HG03103 (cell line): Measurements from ENCODE around the gene MBD4.
A peak's percentile ranks its signal among the peaks of the same experiment; 100 is the strongest.
"Not testable (repeated sequence)": the region's sequence is repeated elsewhere in the genome, so short reads cannot be mapped to it uniquely, and the experiment has no call there.

Source experiments
- ATAC-seq: cut with Tn5 transposase; IDR thresholded peaks from one replicate; pipeline ENCODE4 v1.9.1; 2021; ENCODE audit warnings: low read depth; ENCODE audit not compliant: unreplicated experiment

MBD4 gene

DNA sequence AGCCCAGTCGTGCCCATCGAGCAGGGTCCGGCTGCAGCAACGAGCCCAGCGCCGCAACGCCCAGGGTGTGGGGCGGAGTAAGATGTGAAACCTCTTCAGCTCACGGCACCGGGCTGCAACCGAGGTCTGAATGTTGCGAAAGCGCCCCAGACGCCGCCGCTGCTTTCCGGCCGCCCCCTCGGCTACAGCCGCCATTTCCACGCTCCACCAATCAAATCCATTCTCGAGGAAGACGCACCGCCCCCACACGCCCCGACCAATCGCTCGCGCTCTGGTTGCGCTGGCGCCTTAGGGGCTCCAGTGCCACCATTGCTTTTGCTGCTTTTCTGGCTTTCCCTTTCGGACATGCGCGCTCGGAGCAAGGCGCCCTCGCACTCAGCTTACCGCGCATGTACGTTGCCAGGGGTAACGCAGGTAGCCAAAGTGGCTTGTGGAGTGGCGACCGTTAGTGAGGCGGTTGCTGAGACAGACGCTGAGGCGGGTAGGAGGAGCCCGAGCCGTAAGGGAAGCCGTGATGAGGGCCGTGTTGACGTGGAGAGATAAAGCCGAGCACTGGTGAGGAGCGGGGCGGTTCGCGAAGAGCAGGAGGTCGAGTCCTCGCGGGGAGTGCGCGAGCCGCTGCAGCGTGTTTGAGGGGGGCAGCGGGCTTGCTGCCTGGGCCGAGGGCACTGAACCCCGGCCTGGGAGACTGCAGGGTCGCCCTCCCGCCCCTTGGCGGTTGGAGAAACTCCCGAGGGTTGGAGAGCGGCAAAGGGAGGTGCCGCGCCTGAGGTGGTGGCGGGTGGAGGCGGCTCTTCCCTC is at the start of gene MBD4, which contains the start of gene IFT122:
Gene MBD4, minus strand, starts transcription at position 132 of the 801 bp plus-strand sequence. Its CDS starts 115 bp downstream, at position 17.
Gene IFT122, plus strand, starts transcription at position 408 of the 801 bp plus-strand sequence. Its CDS starts 107 bp downstream, at position 515.
- peak; percentile 80 for ATAC-seq

DNA sequence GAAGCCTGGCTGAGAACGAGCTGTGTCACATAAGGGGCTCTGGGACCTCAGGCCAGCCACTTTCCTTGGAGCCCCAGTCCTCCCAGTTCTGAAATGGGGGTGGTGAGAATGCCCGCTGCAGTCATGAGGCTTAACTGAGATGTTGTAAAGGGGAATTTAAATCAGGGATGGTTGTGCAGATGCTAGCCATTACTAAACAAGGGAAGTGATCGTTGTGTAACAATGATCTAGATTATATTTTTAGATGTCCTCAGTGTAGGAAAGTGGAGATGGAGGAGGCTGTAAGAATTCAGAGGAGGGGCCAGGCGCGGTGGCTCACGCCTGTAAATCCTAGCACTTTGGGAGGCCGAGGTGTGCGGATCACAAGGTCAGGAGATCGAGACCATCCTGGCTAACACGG is 49.5 kb upstream of the MBD4 start:
- not testable (repeated sequence) for ATAC-seq

DNA sequence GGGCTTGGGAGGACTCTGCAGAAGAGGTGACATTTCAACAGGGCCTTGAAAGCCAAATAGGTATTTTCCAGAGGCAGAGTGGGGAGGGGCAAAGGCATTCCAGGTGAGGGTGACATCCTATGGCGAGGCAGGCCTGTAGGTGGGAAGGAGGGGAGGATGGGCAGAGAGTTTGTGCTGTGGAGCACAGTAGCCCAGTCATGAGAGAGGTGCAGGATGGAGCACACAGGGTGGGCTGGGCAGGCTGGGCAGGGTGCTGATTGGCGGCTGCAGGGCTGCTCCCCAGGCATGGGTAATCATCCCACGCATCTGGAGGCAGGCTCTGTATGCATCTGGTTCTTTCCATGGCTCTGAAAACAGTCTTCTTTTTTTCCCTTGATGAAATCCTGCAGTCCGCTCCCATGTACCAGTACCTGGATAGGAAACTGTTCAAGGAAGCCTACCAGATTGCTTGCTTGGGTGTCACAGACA is 48.2 kb upstream of the MBD4 start:
- ATAC-seq, result not testable (repeated sequence)

DNA sequence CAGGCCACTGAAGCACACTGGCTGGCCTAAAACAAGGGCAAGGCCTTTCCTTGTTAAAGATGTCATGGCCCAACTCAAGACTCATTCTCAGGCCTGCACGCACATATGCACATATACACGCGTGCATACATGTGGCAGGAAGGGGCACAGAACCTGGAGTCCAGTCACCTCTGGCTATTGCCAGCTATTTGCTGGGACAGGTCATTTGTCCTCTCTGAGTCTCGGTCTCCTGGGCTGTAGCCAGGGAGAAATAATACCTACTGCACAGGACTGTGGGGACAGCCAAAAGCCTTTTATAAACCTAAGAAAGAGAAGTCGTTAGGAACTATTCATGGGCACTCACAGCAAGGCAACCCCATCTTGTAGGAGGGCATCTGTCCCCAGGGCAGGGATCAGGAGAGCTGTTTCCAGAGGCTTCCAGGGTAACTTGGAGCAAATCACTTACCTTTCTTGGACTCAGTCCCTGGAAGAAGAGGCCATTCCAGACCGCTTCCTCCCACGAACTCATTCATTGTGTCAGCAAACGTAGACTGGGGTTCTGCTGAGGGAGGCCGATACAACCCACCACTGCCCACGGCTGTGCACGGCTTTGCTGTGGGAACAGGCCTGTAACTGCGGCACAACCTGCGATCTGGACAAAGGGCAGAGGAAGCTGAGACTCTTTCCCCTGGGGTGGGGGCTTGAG is 47.6 kb upstream of the MBD4 start:
- ATAC-seq, result no peak

DNA sequence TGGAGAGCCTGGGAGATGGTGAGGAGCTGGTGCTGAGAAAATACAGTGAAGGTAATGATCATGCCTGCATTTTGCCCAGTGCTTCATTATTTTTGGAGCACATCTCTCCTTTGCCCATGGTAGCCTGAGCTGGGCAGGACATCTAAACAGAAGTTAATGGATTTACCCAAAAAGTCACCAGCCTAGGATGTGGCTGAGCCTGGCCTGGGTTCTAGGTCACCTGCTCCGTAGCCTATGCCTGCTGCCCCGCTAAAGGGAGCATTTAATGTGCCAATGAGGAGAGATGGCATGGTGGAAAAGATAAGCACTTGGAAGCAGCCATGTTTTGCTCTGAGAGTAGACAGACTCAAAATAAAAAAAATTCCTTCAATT is 46.9 kb upstream of the MBD4 start:
- no peak for ATAC-seq

DNA sequence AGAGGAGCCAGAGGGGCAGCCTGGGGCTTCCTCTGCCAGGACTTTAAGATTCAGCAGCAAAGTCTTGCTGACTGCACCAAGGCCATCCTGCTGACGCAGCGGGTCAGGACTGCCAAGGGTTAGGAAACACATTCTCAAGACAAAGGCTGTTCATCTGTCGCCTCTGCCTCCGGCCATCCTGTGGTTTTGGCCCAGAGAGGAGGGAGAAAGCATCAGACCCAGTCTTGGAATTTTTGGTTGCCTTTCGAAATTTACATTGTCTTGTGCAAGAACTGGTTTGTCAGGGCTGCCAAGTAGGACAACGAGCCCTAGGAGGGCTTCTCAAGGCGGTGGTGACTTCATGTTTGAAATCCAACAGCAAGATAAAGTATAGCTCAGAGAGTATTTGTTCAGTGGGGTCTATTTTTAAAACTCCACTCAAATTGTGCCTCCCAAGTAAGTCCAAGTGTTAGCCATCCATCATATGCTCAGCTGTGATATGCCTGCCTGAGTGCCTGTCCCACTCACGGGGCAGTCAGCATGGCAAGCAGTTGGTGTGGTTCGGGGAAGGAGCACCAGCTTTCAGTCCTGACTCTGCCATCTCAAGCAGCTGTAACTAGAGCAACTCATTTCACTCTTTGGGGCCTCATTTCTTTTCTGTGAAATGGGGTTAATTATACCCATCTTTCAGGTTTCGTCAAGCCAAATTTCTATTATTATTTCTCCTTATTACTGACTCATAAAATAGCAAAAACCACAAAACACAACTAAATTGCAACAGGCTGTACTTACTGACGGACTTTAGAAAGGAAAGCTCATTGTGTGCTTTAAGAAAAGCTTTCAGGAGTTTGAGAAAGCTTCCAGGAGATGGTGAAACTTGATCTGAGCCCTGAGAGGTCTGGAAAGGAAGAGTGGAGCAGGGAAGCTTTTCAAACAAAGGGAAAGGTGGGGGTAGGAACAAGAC is 46.2 kb upstream of the MBD4 start:
- no peak for ATAC-seq

DNA sequence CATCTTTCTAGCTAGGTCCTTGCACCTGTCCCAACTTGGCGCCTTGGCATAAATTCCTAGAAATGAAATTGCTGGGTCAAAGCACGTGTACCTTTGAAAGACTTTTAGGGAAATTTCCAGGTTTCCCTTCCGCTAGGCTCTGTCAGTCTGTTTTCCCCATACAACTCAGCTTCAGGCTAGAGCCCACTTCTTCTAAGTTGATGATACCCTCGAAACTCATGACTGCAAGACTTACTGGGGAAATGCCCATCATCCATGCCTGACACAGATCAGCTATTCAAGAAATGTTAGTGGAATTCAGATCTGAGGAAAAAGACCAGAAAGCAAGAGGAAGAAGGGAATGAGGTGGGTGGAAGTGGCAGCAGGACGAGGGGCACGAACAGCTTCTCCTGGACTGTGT is 45.4 kb upstream of the MBD4 start:
- ATAC-seq, result not testable (repeated sequence)

DNA sequence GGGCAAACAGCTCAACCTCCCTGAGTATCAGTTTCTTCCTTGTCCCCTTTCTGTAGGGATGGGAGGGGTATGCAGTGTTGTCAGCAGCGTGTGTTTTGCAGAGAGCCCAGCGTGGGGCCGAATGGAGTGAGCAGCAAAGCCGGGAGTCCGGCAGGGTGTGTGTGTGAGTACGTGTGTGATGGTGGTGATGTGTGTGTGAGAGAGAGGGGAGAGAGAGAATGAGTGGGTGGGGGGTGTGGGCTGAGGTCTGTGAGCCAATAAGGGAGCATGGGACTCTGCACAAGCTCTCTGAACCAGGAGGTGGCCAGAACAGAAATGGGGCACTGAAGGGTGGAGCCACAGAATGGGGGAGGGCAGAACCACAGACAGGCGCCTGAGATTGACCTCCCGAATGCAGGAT is 44.1 kb upstream of the MBD4 start:
- no peak for ATAC-seq

DNA sequence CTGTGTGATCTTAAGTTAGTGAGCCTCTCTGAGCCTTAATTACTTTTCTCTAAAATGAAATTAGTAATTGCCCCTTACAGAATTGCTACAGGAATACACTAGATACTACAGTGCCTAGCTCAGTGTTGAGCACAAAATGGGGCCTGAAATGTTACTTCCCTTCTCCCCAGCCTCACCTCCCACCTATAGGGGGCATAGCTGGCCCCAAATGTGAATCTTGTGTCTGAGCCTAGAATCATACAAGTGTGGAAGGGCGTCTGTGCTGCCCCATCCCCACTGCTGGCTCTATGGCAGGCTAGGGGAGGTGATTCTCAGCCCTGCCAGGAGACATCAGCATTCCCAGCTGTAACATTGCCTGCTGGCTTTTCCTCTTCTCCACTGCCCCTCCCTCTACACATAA is 43.0 kb upstream of the MBD4 start:
- no peak for ATAC-seq

DNA sequence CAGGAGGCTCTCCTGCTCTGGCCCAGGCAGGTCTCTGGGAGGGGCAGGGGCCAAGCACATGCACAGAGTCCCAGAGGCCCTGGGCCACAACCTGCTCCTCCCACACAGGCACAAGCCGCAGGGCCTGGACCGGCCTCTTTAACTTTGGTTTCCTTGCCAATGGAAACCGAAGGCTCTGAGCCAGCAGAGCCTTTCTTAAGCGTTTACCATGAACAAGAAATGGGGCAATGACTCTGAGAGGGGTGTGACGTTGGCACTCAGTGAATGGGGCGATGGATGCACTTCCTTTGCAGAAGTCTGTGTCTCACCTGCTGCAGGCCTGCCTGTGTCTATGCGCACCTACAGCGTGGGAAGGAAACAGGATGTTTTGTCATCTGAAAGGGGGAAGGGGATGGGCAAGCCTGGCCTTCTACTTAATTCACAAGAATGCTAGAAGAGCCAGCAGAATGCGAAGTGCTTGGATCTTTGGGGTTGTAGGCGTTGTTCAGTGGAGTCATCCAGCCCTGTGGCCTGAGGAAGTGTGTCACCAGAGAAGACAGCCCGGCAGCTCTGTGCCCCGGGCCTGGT is 42.1 kb upstream of the MBD4 start:
- ATAC-seq, result no peak

DNA sequence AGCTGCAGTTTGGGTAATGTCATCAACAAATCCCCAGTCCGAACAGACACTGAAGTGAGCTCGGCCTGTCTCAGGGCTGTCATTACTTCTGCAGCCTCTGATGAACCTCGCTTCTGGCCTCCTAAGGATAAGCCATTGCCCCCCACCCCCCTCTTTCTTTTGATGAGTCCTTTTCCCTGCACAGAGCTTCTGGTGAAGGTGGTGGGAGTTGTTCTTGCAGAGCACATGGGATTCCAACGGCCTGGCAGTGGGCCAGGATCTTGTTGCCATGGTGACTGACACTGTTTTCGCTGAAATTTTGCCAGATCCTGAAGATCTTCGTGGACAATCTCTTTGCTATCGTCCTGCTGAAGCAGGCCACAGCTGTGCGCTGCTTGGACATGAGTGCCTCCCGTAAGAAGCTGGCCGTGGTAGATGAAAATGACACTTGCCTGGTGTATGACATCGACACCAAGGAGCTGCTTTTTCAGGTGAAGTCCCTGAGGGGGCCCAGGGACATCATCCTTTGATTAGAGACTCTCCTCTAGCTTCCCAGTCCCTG is 41.5 kb upstream of the MBD4 start:
- not testable (repeated sequence) for ATAC-seq

DNA sequence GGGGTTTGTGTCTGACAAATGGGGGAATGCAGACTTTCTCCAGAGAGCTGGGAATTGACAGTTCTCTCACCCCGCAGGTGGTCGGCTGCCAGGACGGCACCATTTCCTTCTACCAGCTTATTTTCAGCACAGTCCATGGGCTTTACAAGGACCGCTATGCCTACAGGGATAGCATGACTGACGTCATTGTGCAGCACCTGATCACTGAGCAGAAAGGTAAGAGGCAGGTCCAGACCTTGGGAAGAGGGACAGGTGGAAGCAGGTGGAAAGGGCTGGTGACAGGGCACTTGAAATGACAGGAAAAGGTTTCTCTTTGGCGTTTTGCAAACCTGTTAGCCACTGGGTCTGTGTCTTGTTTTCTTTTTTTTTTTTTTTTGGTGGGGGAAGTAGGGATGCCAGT is 36.8 kb upstream of the MBD4 start:
- ATAC-seq, result no peak

DNA sequence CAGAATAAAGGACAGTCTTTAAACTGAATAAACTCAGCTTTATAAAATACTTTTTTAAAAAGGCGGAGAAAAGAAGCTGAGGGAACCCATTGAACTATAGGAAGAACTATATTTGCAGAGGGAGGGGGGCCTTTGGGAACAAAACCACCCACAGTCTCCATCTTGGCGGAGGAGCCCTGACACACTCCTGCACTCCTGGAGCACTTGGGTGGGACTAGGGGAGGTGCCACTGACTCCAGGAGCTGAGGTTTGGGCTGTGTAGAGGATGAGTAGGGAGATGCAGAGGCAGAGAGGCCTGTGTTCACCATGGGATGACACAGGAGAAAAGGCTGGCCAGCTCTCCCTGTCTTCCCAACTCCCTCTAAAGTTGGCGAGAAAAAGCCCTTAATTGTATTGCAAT is 36.1 kb upstream of the MBD4 start:
- no peak for ATAC-seq

DNA sequence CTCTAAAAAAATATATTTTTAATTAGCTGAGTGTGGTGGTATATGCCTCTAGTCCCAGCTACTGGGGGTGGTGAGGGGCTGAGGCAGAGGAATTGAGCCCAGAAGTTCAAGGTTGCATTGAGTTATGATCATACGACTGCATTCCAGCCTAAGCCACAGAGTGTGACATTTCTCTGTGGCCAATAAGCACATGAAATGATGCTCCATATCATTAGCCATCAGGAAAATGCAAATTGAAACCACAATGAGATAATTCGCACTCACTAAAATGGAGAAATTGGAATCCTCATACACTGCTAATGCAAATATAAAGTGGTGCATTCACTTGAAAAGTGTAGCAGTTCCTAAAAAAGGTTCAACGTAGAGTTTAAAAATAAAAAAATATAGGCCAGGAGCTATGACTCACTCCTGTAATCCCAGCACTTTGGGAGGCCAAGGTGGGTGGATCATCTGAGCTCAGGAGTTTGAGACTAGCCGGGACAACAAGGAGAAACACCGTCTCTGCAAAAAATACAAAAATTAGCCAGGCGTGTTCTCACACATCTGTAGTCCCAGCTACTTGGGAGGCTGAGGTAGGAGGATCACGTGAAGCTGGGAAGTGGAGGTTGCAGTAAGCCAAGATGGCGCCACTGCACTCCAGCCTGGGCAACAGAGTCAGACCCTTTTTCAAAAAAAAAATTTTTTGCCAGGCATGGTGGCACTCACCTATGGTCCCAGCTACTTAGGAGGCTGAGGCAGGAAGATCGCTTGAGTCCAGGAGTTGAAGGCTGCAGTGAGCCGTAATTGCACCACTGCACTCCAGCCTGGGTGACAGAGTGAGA is 35.4 kb upstream of the MBD4 start:
- no peak for ATAC-seq

DNA sequence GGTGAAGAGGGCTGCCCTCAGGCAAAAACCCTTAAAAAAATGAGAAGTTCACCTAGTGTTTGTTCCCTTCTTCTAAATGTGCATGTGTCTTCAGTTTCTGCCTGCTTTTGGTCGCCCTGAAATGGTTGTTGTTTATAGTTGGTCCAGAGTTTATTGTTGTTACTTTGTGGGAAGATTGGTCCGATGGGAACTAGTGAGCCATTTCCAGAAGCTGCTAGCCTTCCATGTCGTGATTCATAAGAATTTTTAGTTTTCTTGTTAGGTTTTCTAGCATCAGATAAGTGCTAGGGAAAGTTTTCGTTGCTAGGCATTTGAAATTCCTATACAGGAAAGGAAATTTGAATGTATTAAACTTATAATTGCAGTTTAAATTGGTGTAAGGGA is 34.0 kb upstream of the MBD4 start:
- ATAC-seq, result no peak

DNA sequence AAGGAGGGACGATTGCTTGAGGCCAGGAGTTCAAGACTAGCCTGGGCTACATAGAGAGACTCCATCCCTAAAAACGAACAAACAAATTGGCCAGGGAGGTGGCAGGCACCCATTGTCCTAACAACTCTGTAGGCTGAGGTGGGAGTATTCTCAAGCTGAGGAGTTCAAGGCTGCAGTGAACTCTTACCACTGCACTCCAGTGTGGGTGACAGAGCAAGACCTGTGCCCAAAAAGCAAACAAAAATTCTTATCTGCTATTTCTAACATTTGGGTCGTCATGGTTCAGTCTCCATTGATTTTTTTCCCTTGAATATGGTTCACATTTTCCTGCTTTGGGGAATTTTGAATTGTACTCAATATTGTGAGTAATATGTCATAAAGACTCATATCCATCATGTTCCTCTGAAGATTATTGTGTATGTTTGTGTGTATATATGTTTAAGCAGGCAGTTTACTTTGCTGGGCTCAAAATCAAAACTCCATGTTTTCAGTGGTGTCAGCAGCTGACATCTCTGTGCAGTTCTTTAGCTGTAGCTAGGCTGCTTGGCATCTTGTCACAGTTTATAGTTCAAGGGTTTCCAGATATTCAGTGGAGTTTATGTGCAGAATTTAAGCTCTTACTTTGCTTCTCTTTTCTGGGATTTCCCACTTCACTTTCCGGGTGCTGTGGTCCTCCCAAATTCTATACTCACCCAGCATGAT is 33.5 kb upstream of the MBD4 start:
- no peak for ATAC-seq

DNA sequence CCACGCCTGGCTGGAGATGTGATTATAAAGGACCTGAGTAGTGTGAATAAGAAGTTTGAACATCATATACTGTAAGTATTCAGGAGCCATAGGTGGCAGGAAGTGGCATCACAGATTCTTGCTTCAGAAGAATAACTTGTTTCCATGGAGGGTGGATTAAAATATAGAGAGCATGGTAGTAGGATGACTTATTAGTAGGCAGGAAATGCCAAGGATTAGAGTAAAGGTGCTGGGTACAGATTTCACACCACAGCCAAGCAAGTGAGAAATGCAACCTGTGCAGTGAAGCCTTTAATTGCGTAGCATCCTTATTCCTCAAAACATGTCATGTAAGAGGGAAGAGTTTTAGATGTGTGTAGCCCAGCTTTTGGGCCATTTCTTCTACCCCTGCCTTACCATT is 31.1 kb upstream of the MBD4 start:
- no peak for ATAC-seq

DNA sequence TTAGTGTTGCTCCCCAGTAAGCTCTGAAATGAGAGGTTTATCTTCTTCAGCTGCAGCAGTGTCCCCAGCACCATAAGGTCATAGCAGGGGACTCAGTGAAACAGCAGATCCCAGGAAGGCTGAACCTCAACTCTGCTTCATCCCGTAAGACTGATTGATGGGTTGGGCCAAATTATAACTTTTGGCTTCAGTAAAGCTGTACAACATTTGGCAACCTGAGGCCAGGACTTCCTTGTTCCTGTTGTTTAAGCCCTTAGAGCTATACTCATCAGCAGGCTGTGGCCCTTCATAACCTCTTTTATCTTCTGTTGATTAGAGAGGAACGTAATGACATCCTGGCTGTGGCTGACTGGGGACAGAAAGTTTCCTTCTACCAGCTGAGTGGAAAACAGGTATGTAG is 29.3 kb upstream of the MBD4 start:
- no peak for ATAC-seq

DNA sequence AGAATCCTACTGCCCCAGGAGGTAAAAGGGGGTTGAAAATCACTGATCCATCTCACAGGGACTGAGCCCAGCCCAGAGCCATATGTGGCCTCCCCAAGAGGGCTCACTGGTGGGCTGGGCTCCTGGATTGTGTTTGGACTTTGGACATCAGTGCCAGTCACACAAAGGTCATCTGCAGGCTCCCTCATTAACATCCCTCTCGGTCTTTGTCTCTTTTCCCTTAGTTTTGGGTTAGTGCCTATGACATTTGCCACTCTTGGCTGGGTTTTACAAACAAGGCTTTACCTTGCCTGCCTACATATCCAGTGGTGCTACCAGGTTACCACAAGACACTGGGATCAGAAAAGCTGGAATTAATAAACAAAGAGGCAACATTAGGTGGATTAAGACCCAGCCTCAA is 28.2 kb upstream of the MBD4 start:
- ATAC-seq, result no peak
